ENCODE data around the gene HS3ST4. TPM values are rescaled to one million over a fixed set of nuclear protein-coding genes. Genes with fewer than 3 reads are reported as not detected.

Gene HS3ST4
- total and polyA plus RNA-seq, 2 donors (not counting 1 experiment from before 2014, with no cell fraction given), result not detected

DNA sequence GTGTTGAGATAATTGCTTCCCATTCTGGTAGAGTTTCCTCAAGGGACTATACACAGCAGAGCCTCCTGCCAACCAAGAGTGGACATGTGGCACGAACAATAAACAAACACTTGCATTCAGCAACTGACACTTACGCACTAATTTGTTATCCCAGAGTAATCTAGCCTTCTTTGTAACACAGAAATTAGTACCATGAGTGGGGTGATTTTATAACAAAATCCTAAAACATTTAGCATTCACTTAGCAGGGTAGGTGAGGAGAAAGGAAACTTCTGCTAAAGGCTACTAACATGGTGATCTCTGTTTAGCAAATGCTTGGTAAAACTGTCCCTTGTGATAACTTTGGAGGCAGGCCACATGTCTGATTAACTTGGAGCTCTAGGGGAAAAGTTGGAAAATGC lies 325.2 kb downstream of the HS3ST4 start:
- Mint-ChIP-seq H3K27me3 (peaks cover 4% of the 10 kb centered on the region), H3K4me1 (no peaks in the 10 kb centered on the region), H3K9me3 (ENCODE audit: insufficient read depth) (peaks cover 13% of the 10 kb centered on the region), H3K27ac (no peak overlapping the region), H3K4me3 (no peak overlapping the region)
- Histone ChIP-seq H4K20me1 (ENCODE audit: control insufficient read depth, insufficient read depth, low read length, poor library complexity, severe bottlenecking) (no peaks in the 10 kb centered on the region), H3K36me3 (replicated peaks in 1 of 2; ENCODE audit: control extremely low read depth in 1 of 2, control insufficient read depth in 1 of 2, extremely low read depth in 1 of 2, insufficient read depth in 2 of 2, low read length in 1 of 2) (no peaks in the 10 kb centered on the region), H3K27me3 (replicated peaks in 1 of 4; ENCODE audit: control extremely low read depth in 1 of 4, control insufficient read depth in 3 of 4, insufficient read depth in 4 of 4, low read length in 3 of 4) (no peaks in the 10 kb centered on the region), H2AFZ (ENCODE audit: insufficient read depth, low read depth, low read length, poor library complexity, severe bottlenecking) (no peak overlapping the region), H3K4me3 (ENCODE audit: control extremely low read depth in 1 of 5, extremely low read depth in 1 of 5, insufficient read depth in 1 of 5, low read depth in 2 of 5, low read length in 4 of 5) (no peak overlapping the region), H3K27ac (ENCODE audit: low read length in 2 of 2) (no peak overlapping the region), H3K4me1 (ENCODE audit: control insufficient read depth in 2 of 2, insufficient read depth in 2 of 2, low read length in 2 of 2) (no peaks in the 10 kb centered on the region), H3K9ac (ENCODE audit: low read length) (no peak overlapping the region), H3K9me3 (ENCODE audit: control extremely low read depth in 1 of 3, control insufficient read depth in 2 of 3, insufficient read depth in 1 of 3, low read length in 2 of 3) (peaks cover 0 to 14% (median 0%) of the 10 kb centered on the region in 3 donors), H3K4me2 (replicated peaks; ENCODE audit: low read depth, low read length, poor library complexity, severe bottlenecking) (no peak overlapping the region), H3K79me2 (ENCODE audit: control insufficient read depth, insufficient read depth, low read length) (no peaks in the 10 kb centered on the region)
- no CpG with 5 or more reads among the region's 2 CpGs for WGBS (ENCODE audit: insufficient coverage)
- no peak for TF ChIP-seq EZH2 (IDR thresholded peaks at IDR 0.05; ENCODE audit: borderline replicate concordance, insufficient read depth, low read depth, low read length, poor library complexity, severe bottlenecking)
- no peak for ATAC-seq (ENCODE audit: low read depth)
- no peak for DNase-seq
- ChIA-PET CTCF (no interaction called here), POLR2A (no interaction called here)
- intact Hi-C loops (cut with micrococcal nuclease), result no loop called here

- no peaks in the 10 kb centered on the region for H3K4me1 Mint-ChIP-seq
- Histone ChIP-seq H3K4me2 (replicated peaks; ENCODE audit: low read depth, low read length, poor library complexity, severe bottlenecking) (no peak overlapping the region), H3K4me1 (ENCODE audit: control insufficient read depth in 2 of 2, insufficient read depth in 2 of 2, low read length in 2 of 2) (no peaks in the 10 kb centered on the region), H3K9me3 (ENCODE audit: control extremely low read depth in 1 of 3, control insufficient read depth in 2 of 3, insufficient read depth in 1 of 3, low read length in 2 of 3) (peaks cover 0 to 14% (median 0%) of the 10 kb centered on the region in 3 donors), H3K79me2 (ENCODE audit: control insufficient read depth, insufficient read depth, low read length) (no peaks in the 10 kb centered on the region), H4K20me1 (ENCODE audit: control insufficient read depth, insufficient read depth, low read length, poor library complexity, severe bottlenecking) (no peaks in the 10 kb centered on the region), H3K27me3 (replicated peaks in 1 of 4; ENCODE audit: control extremely low read depth in 1 of 4, control insufficient read depth in 3 of 4, insufficient read depth in 4 of 4, low read length in 3 of 4) (no peaks in the 10 kb centered on the region), H2AFZ (ENCODE audit: insufficient read depth, low read depth, low read length, poor library complexity, severe bottlenecking) (no peak overlapping the region), H3K36me3 (replicated peaks in 1 of 2; ENCODE audit: control extremely low read depth in 1 of 2, control insufficient read depth in 1 of 2, extremely low read depth in 1 of 2, insufficient read depth in 2 of 2, low read length in 1 of 2) (no peaks in the 10 kb centered on the region), H3K4me3 (ENCODE audit: control extremely low read depth in 1 of 5, extremely low read depth in 1 of 5, insufficient read depth in 1 of 5, low read depth in 2 of 5, low read length in 4 of 5) (no peak overlapping the region), H3K27ac (ENCODE audit: low read length in 2 of 2) (no peak overlapping the region), H3K9ac (ENCODE audit: low read length) (no peak overlapping the region)
- WGBS (ENCODE audit: insufficient coverage), result 0% methylated on average over 3 of the region's 12 CpGs
- H3K27me3 Mint-ChIP-seq, result peaks cover 4% of the 10 kb centered on the region
- ChIA-PET POLR2A (no interaction called here), CTCF (no interaction called here)
- H3K27ac Mint-ChIP-seq, result no peak overlapping the region
- peaks cover 10% of the 10 kb centered on the region for H3K9me3 Mint-ChIP-seq (ENCODE audit: insufficient read depth)
- TF ChIP-seq EZH2 (IDR thresholded peaks at IDR 0.05; ENCODE audit: borderline replicate concordance, insufficient read depth, low read depth, low read length, poor library complexity, severe bottlenecking), result no peak
- TF ChIP-seq CTCF (IDR thresholded peaks at IDR 0.05), result no peak
- H3K4me3 Mint-ChIP-seq, result no peak overlapping the region
- DNase-seq (no peak), ATAC-seq (ENCODE audit: low read depth) (no peak)
- intact Hi-C loops (cut with micrococcal nuclease), result no loop called here
These were observed 327.9 kb downstream of the HS3ST4 start for GRCh38 chr16:26019381-26020242.

All from B cell (primary cell).